A673 (cell line): ENCODE data around the gene ISM1.

ENCODE experiments used
- CTCF ChIP-seq: fragments of 300-800, 200-600 bp; sonication (generic); conservative IDR thresholded peaks from 2 replicates; pipeline ENCODE4 v1.5.1; 2017; ENCODE audit warnings: low read depth, mild to moderate bottlenecking, antibody characterized with exemption, low read length, moderate library complexity, mixed read lengths
- EZH2 ChIP-seq: fragments of 200-600 bp; sonication (generic); IDR thresholded peaks from 2 replicates; pipeline ENCODE4 v1.6.1; 2017; ENCODE audit warnings: borderline replicate concordance, low read depth, mild to moderate bottlenecking, mixed read lengths, antibody characterized with exemption, low read length; ENCODE audit not compliant: poor library complexity, severe bottlenecking

- TF ChIP-seq CTCF (no peak), EZH2 (no peak)
Observed at GRCh38 chr20:13245250-13245723, 24.2 kb downstream of the ISM1 start.
